Raji (cell line): ENCODE data around the gene FUCA2.

Experiments
- POLR2A ChIP-seq: IDR thresholded peaks from 2 replicates; pipeline ENCODE4 v1.6.1; 2011; ENCODE audit warnings: low read depth, low read length, control low read depth; ENCODE audit not compliant: insufficient read depth

The FUCA2 gene

GRCh38 chr6:143542888-143543287, 31.4 kb upstream of the FUCA2 start:
- TF ChIP-seq POLR2A: no peak

GRCh38 chr6:143540192-143540591, 28.7 kb upstream of the FUCA2 start:
- no peak for TF ChIP-seq POLR2A

GRCh38 chr6:143539734-143540133, 28.2 kb upstream of the FUCA2 start:
- no peak for TF ChIP-seq POLR2A

GRCh38 chr6:143539106-143539505, 27.6 kb upstream of the FUCA2 start:
- no peak for TF ChIP-seq POLR2A

- no peak for TF ChIP-seq POLR2A
These were observed 26.9 kb upstream of the FUCA2 start for GRCh38 chr6:143538374-143538773.

GRCh38 chr6:143536866-143537691, 25.6 kb upstream of the FUCA2 start:
- no peak for TF ChIP-seq POLR2A

GRCh38 chr6:143536461-143536865, 24.9 kb upstream of the FUCA2 start:
- TF ChIP-seq POLR2A: no peak

- TF ChIP-seq POLR2A: no peak
These were observed 23.7 kb upstream of the FUCA2 start for GRCh38 chr6:143535189-143535614.

GRCh38 chr6:143531720-143532499, 20.4 kb upstream of the FUCA2 start:
- TF ChIP-seq POLR2A: no peak

- no peak for TF ChIP-seq POLR2A
These were observed 17.6 kb upstream of the FUCA2 start for GRCh38 chr6:143529095-143529494.

GRCh38 chr6:143528164-143528811, 16.8 kb upstream of the FUCA2 start:
- no peak for TF ChIP-seq POLR2A

GRCh38 chr6:143527677-143528076, 16.2 kb upstream of the FUCA2 start:
- TF ChIP-seq POLR2A: no peak

GRCh38 chr6:143525356-143525755, 13.8 kb upstream of the FUCA2 start:
- TF ChIP-seq POLR2A: no peak

GRCh38 chr6:143522039-143522600, 10.6 kb upstream of the FUCA2 start:
- TF ChIP-seq POLR2A: no peak

GRCh38 chr6:143517447-143517773, 5.9 kb upstream of the FUCA2 start:
- no peak for TF ChIP-seq POLR2A
